Mesenchymal stem cell (in vitro differentiated cells and primary cell): Measurements from ENCODE around the gene DENND1B.

Source experiments
- DNase-seq: peaks from one replicate; pipeline ENCODE4 v3.0.0-alpha.2; 2013
- H2AFZ ChIP-seq: one replicate; pipeline ENCODE4 v1.6.1; 2013; ENCODE audit warnings: low read depth, mild to moderate bottlenecking, control low read depth, inconsistent platforms, low read length, moderate library complexity
- H2AK5ac ChIP-seq: 2 replicates; pipeline ENCODE4 v1.6.1; 2013; ENCODE audit warnings: low read length, moderate library complexity, mild to moderate bottlenecking, inconsistent platforms; ENCODE audit not compliant: severe bottlenecking
- H2BK120ac ChIP-seq: one replicate; pipeline ENCODE4 v1.6.1; 2013; ENCODE audit warnings: low read depth, mild to moderate bottlenecking, inconsistent platforms, low read length, moderate library complexity
- H2BK12ac ChIP-seq, 2 experiments: one replicate each; pipeline ENCODE4 v1.6.1; 2013; ENCODE audit warnings: inconsistent platforms in 2 of 2, low read length in 2 of 2, mild to moderate bottlenecking in 2 of 2, moderate library complexity in 2 of 2, control low read depth in 1 of 2
- H2BK15ac ChIP-seq: one replicate; pipeline ENCODE4 v1.6.1; 2013; ENCODE audit warnings: mild to moderate bottlenecking, low read depth, inconsistent platforms; ENCODE audit not compliant: poor library complexity, severe bottlenecking
- H2BK5ac ChIP-seq: 2 replicates; pipeline ENCODE4 v1.6.1; 2013; ENCODE audit warnings: low read depth, mild to moderate bottlenecking, low read length, control low read depth, inconsistent platforms; ENCODE audit not compliant: poor library complexity, severe bottlenecking
- H3K14ac ChIP-seq, 2 experiments: one replicate each; pipeline ENCODE4 v1.6.1; 2013; ENCODE audit warnings: inconsistent platforms in 2 of 2, low read length in 2 of 2, control low read depth in 1 of 2, mild to moderate bottlenecking in 1 of 2, moderate library complexity in 1 of 2
- H3K18ac ChIP-seq, 2 experiments: one replicate each; pipeline ENCODE4 v1.6.1; 2013; ENCODE audit warnings: inconsistent platforms in 2 of 2, low read length in 2 of 2, control low read depth in 1 of 2, low read depth in 1 of 2, mild to moderate bottlenecking in 1 of 2
- H3K23ac ChIP-seq, 2 experiments: one replicate each; pipeline ENCODE4 v1.6.1; 2013; ENCODE audit warnings: inconsistent platforms in 2 of 2, low read length in 2 of 2, mild to moderate bottlenecking in 2 of 2, moderate library complexity in 2 of 2, control low read depth in 1 of 2
- H3K27ac ChIP-seq: 2 replicates; pipeline ENCODE4 v1.5.1; 2013; ENCODE audit warnings: mild to moderate bottlenecking, moderate library complexity, low read length, control low read depth, inconsistent platforms; ENCODE audit not compliant: poor library complexity, severe bottlenecking
- H3K27me3 ChIP-seq, 2 experiments: 2 replicates each; pipeline versions ENCODE4 v1.6.1 to v1.7.0; 2013; ENCODE audit warnings: low read length in 2 of 2, mild to moderate bottlenecking in 2 of 2, moderate library complexity in 2 of 2, control low read depth in 1 of 2, inconsistent platforms in 1 of 2; ENCODE audit not compliant: control insufficient read depth in 1 of 2, insufficient read depth in 1 of 2
- H3K36me3 ChIP-seq, 2 experiments: 2 replicates each; pipeline versions ENCODE4 v1.6.1 to v1.7.0; 2013; ENCODE audit warnings: low read length in 2 of 2, control low read depth in 1 of 2, inconsistent platforms in 1 of 2, low read depth in 1 of 2, mild to moderate bottlenecking in 1 of 2; ENCODE audit not compliant: insufficient read depth in 2 of 2, control insufficient read depth in 1 of 2
- H3K4ac ChIP-seq, 2 experiments: one replicate each; pipeline ENCODE4 v1.6.1; 2013; ENCODE audit warnings: inconsistent platforms in 2 of 2, low read length in 2 of 2, mild to moderate bottlenecking in 2 of 2, moderate library complexity in 2 of 2, control low read depth in 1 of 2, low read depth in 1 of 2
- H3K4me1 ChIP-seq: 2 replicates; pipeline ENCODE4 v1.6.1; 2013; ENCODE audit warnings: low read depth, low read length, control low read depth; ENCODE audit not compliant: control insufficient read depth, insufficient read depth
- H3K4me2 ChIP-seq: 2 replicates; pipeline ENCODE4 v1.6.1; 2013; ENCODE audit warnings: low read length, mild to moderate bottlenecking, inconsistent platforms; ENCODE audit not compliant: poor library complexity, severe bottlenecking
- H3K4me3 ChIP-seq, 2 experiments: 2 replicates each; pipeline versions ENCODE4 v1.5.1 to v1.7.0; 2013; ENCODE audit warnings: low read length in 2 of 2, mild to moderate bottlenecking in 2 of 2, control low read depth in 1 of 2, low read depth in 1 of 2; ENCODE audit not compliant: insufficient read depth in 1 of 2
- H3K79me1 ChIP-seq: replicated peaks from 2 replicates; pipeline ENCODE4 v1.6.1; 2013; ENCODE audit warnings: mild to moderate bottlenecking, control low read depth, low read length, inconsistent platforms; ENCODE audit not compliant: poor library complexity, severe bottlenecking
- H3K9ac ChIP-seq: 2 replicates; pipeline ENCODE4 v1.7.0; 2013; ENCODE audit warnings: mild to moderate bottlenecking, low read length, moderate library complexity
- H3K9me3 ChIP-seq: 2 replicates; pipeline ENCODE4 v1.7.0; 2013; ENCODE audit warnings: mild to moderate bottlenecking, low read length; ENCODE audit not compliant: control insufficient read depth
- H4K8ac ChIP-seq: one replicate; pipeline ENCODE4 v1.6.1; 2013; ENCODE audit warnings: inconsistent platforms, mild to moderate bottlenecking, low read length, moderate library complexity
- H4K91ac ChIP-seq: one replicate; pipeline ENCODE4 v1.6.1; 2013; ENCODE audit warnings: mild to moderate bottlenecking, low read length, inconsistent platforms
- whole genome bisulfite sequencing: methylation state at CpG from one replicate; pipeline ENCODE4 v1.1.7; 2013; ENCODE audit warnings: mixed read lengths; 5-methylcytosine and 5-hydroxymethylcytosine counted together

Gene DENND1B

DNA sequence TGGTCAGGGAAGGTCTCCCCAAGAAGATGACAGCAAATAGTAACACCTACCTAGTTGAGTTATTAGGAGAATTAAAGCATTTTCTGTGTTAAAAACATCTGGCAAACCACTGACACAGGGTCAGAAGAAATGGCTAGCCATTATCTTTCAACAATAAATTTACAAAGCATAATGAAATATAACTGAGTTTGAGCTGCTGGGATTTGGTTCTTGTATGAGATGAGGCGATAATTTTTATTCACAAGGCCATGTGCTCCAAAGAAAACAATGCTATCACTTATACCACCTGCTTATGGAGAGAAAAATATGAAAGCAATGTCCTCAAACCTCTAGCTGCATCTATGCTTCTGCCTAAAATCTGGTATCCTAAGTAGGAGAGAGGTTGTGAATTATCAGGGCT lies 304.9 kb downstream of the DENND1B start:
- no peak overlapping the region for H2AK5ac ChIP-seq
- H3K9me3 ChIP-seq = no peaks in the 10 kb centered on the region
- H3K4me2 ChIP-seq = no peak overlapping the region
- no peak for DNase-seq
- no peaks in the 10 kb centered on the region for H3K79me1 ChIP-seq
- H4K91ac ChIP-seq = no peak overlapping the region
- H3K36me3 ChIP-seq = no peaks in the 10 kb centered on the region
- no peak overlapping the region for H2BK120ac ChIP-seq
- no peak overlapping the region for H3K14ac ChIP-seq
- WGBS = no CpG with 5 or more reads among the region's 1 CpG
- no peak overlapping the region for H3K27ac ChIP-seq
- no peak overlapping the region for H3K23ac ChIP-seq
- H2BK15ac ChIP-seq = no peak overlapping the region
- no peak overlapping the region for H4K8ac ChIP-seq
- H3K9ac ChIP-seq = no peak overlapping the region
- H3K27me3 ChIP-seq = no peaks in the 10 kb centered on the region
- H2AFZ ChIP-seq = no peak overlapping the region
- H3K4ac ChIP-seq = no peak overlapping the region
- no peak overlapping the region for H2BK12ac ChIP-seq
- no peaks in the 10 kb centered on the region for H3K4me1 ChIP-seq
- H2BK5ac ChIP-seq = no peak overlapping the region
- H3K18ac ChIP-seq = no peak overlapping the region
- H3K4me3 ChIP-seq = no peak overlapping the region

DNA sequence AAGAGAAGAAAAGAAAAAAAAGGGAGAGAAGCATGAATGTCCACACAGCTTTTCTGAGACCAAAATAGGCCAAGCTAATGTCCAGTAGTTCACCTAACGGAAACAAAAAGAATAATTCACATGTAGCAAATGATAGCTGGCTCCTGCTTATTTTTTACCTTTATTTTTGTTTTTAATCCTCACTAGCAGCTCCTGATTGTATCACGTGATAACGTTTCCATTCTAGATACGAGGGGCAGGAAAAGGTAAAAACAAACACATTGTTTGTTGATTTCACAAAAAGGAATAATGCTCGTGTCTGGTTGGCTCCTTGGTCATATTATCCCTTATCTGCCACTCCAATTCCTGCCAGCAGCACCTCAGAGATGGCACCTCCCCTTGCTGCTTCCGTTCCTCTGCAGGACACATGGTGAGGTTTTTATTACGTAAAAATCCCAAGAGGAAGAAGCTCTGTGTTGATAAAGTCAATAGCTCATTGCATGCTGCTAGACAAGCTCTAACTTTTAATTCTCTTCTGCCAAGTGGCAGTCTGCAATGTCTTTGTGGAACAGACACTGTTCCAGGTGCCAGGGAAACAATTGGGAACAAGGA lies 305.6 kb downstream of the DENND1B start:
- no peak overlapping the region for H3K14ac ChIP-seq
- no peak overlapping the region for H3K27ac ChIP-seq
- no peak overlapping the region for H2AK5ac ChIP-seq
- no peak overlapping the region for H4K8ac ChIP-seq
- DNase-seq = no peak
- no peak overlapping the region for H3K4me3 ChIP-seq
- no peak overlapping the region for H3K4me2 ChIP-seq
- no peak overlapping the region for H3K23ac ChIP-seq
- peak overlapping the region; percentile 52 for H4K91ac ChIP-seq
- H2AFZ ChIP-seq = no peak overlapping the region
- no peak overlapping the region for H3K9ac ChIP-seq
- no peaks in the 10 kb centered on the region for H3K4me1 ChIP-seq
- no peak overlapping the region for H2BK12ac ChIP-seq
- H3K36me3 ChIP-seq = no peaks in the 10 kb centered on the region
- H3K18ac ChIP-seq = no peak overlapping the region
- no peak overlapping the region for H2BK5ac ChIP-seq
- no peak overlapping the region for H2BK120ac ChIP-seq
- no peaks in the 10 kb centered on the region for H3K79me1 ChIP-seq
- WGBS = 76% methylated on average over 7 of the region's 7 CpGs
- H3K4ac ChIP-seq = no peak overlapping the region
- H2BK15ac ChIP-seq = no peak overlapping the region
- H3K27me3 ChIP-seq = no peaks in the 10 kb centered on the region
- H3K9me3 ChIP-seq = no peaks in the 10 kb centered on the region

DNA sequence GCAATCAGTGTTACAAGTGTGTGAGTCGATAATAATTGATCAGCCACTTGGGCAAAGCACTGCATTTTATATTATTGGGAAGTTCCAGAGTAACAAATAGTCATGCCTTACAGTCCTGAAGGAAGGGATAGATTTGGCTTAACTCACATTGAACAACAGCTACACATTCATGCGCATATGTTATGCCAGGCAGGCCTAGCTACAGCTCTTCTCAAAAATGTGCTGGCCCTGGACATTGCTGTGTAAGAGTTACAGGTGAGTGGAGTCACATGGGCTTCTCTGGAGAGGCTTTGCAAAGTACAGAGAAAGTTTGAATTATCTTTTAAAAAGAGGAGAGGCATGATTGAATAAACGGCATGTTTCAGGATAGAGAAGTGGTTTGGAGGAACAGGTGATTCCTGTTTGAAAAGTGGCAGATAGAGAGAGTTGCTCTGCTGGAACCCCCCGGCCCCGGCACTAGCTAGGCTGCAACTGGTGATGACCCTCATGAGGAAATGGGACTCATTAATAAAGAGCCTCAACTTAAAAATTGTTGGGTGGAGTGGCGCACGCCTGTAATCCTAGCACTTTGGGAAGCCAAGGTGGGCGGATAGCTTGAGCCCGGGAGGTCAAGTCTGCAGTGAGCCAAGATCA lies 306.6 kb downstream of the DENND1B start:
- Histone ChIP-seq H3K27ac (no peak overlapping the region), H2BK12ac (no peak overlapping the region), H3K27me3 (no peaks in the 10 kb centered on the region), H3K18ac (no peak overlapping the region), H2BK5ac (no peak overlapping the region), H3K9me3 (no peaks in the 10 kb centered on the region), H3K23ac (no peak overlapping the region), H3K4ac (no peak overlapping the region), H2BK120ac (no peak overlapping the region), H3K4me2 (no peak overlapping the region), H2BK15ac (no peak overlapping the region), H3K14ac (no peak overlapping the region), H2AK5ac (no peak overlapping the region), H3K9ac (no peak overlapping the region), H3K79me1 (no peaks in the 10 kb centered on the region), H3K4me1 (no peaks in the 10 kb centered on the region), H2AFZ (no peak overlapping the region), H4K8ac (no peak overlapping the region), H3K36me3 (no peaks in the 10 kb centered on the region), H3K4me3 (no peak overlapping the region), H4K91ac (no peak overlapping the region)
- 98% methylated on average over 9 of the region's 9 CpGs for WGBS
- DNase-seq = no peak

DNA sequence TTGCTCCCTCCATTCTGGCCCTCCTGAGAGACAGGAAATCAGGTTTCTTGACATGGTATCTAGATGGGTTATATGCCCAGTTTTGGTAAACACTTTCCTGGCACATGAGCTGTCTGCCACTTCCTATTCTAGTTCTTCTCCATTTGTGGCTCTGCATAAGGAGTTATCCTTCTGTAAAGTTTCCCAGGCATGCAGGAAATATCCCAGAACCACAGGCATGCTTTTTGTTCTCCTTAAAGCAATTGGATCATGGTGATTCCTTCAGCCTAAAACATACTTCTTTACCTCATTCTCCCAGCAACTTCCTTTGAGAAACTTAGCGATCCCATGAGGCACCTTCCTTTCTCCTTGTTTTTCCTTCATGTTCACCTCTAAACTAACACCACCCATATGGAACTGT lies 307.4 kb downstream of the DENND1B start:
- H3K14ac ChIP-seq = no peak overlapping the region
- peak; percentile 57 for DNase-seq
- H4K91ac ChIP-seq = no peak overlapping the region
- H3K4ac ChIP-seq = no peak overlapping the region
- H3K36me3 ChIP-seq = no peaks in the 10 kb centered on the region
- H2BK15ac ChIP-seq = no peak overlapping the region
- no peaks in the 10 kb centered on the region for H3K79me1 ChIP-seq
- peak overlapping the region in 1 of 2 experiments; percentile 69 for H3K18ac ChIP-seq
- no peak overlapping the region for H2AK5ac ChIP-seq
- 67% methylated on average over 1 of the region's 1 CpG for WGBS
- no peaks in the 10 kb centered on the region for H3K4me1 ChIP-seq
- no peak overlapping the region for H2AFZ ChIP-seq
- H3K23ac ChIP-seq = no peak overlapping the region
- no peak overlapping the region for H3K4me2 ChIP-seq
- no peaks in the 10 kb centered on the region for H3K27me3 ChIP-seq
- H3K4me3 ChIP-seq = no peak overlapping the region
- H3K27ac ChIP-seq = no peak overlapping the region
- no peak overlapping the region for H3K9ac ChIP-seq
- no peaks in the 10 kb centered on the region for H3K9me3 ChIP-seq
- H2BK12ac ChIP-seq = no peak overlapping the region
- H4K8ac ChIP-seq = no peak overlapping the region
- no peak overlapping the region for H2BK120ac ChIP-seq
- H2BK5ac ChIP-seq = no peak overlapping the region
